GM12878 (cell line): ENCODE results near the gene APOLD1. TPM values are rescaled to one million over a fixed set of nuclear protein-coding genes. Genes with fewer than 3 reads are reported as not detected.

Experiments
- ATAC-seq: fragments of 200-7000 bp; cut with Tn5 transposase; 3 replicates; pipeline ENCODE4 v1.9.1; 2020; ENCODE audit warnings: mild to moderate bottlenecking, moderate library complexity
- BruUV-seq: library from RNA; stranded (reverse); fragments of 400-500 nt; replicated peaks from 2 replicates; lab custom pipeline; 2021; lab: Mats Ljungman, UMichigan
- CTCF ChIA-PET: fragments of 300-600 bp; sonication (Branson Sonifier 250); formaldehyde crosslinking; extraction: SDS; loops from one replicate; lab custom pipeline; 2021; ENCODE audit warnings: inconsistent platforms; lab: Yijun Ruan, JAX
- POLR2A ChIA-PET: fragments of 350-600 bp; formaldehyde crosslinking; extraction: SDS; loops from one replicate; lab custom pipeline; 2021; ENCODE audit warnings: inconsistent platforms; lab: Charles Lee
- RAD21 ChIA-PET: fragments of 300-600 bp; sonication (Branson Sonifier 250); formaldehyde crosslinking; loops from one replicate; lab custom pipeline; 2023; ENCODE audit warnings: antibody characterized with exemption; ENCODE audit not compliant: unreplicated experiment; lab: Charles Lee
- SMC1A ChIA-PET: fragments of 300-600 bp; sonication (Branson Sonifier 250); formaldehyde crosslinking; loops from one replicate; lab custom pipeline; 2023; ENCODE audit not compliant: unreplicated experiment, uncharacterized antibody; lab: Charles Lee
- DNase-seq: peaks from one replicate; pipeline ENCODE4 v3.0.0-alpha.2; 2011; ENCODE audit warnings: low read depth, low spot score
- FAIRE-seq: peaks from 3 replicates; lab custom pipeline; 2011; peaks lifted over from hg19 to GRCh38; lab: Jason Lieb, UNC
- H2AFZ ChIP-seq: 2 replicates; pipeline ENCODE4 v1.6.0; 2011; ENCODE audit warnings: low read depth, low read length, control low read depth; ENCODE audit not compliant: control insufficient read depth
- H3K27ac ChIP-seq: 2 replicates; pipeline ENCODE4 v1.5.1; 2011; ENCODE audit warnings: control low read depth; ENCODE audit not compliant: control insufficient read depth, insufficient read depth
- H3K27me3 ChIP-seq, 2 experiments: replicated peaks in 1 of 2; 2 replicates each; pipeline versions ENCODE4 v1.6.0 to v1.6.1; 2011; ENCODE audit warnings: low read length in 1 of 2; ENCODE audit not compliant: control insufficient read depth in 2 of 2, insufficient read depth in 2 of 2
- H3K36me3 ChIP-seq, 2 experiments: 2 replicates each; pipeline ENCODE4 v1.5.1; 2011; ENCODE audit warnings: low read length in 1 of 2; ENCODE audit not compliant: control insufficient read depth in 2 of 2, insufficient read depth in 2 of 2
- H3K4me1 ChIP-seq: 2 replicates; pipeline ENCODE4 v1.6.1; 2011; ENCODE audit warnings: mild to moderate bottlenecking, low read length, moderate library complexity, mixed read lengths; ENCODE audit not compliant: control insufficient read depth, insufficient read depth
- H3K4me2 ChIP-seq: 2 replicates; pipeline ENCODE4 v1.6.0; 2011; ENCODE audit warnings: control low read depth; ENCODE audit not compliant: control insufficient read depth, insufficient read depth
- H3K4me3 ChIP-seq: fragments of 200-600 bp; sonication (generic); 2 replicates; pipeline ENCODE4 v1.5.1; 2016
- H3K79me2 ChIP-seq: 2 replicates; pipeline ENCODE4 v1.6.0; 2011; ENCODE audit warnings: low read length; ENCODE audit not compliant: control insufficient read depth, insufficient read depth
- H3K9ac ChIP-seq: 2 replicates; pipeline ENCODE4 v1.8.0; 2011; ENCODE audit warnings: low read length, control low read depth, mixed read lengths; ENCODE audit not compliant: control insufficient read depth, insufficient read depth
- H3K9me3 ChIP-seq: replicated peaks from 3 replicates; pipeline ENCODE4 v1.5.1; 2011; ENCODE audit warnings: mild to moderate bottlenecking, low read length; ENCODE audit not compliant: control insufficient read depth, insufficient read depth
- H4K20me1 ChIP-seq: 2 replicates; pipeline ENCODE4 v1.6.0; 2011; ENCODE audit not compliant: control insufficient read depth, insufficient read depth
- BCL11A ChIP-seq: IDR thresholded peaks from 2 replicates; pipeline ENCODE4 v1.6.1; 2011; ENCODE audit warnings: low read depth, low read length
- CREM ChIP-seq: IDR thresholded peaks from 2 replicates; pipeline ENCODE4 v1.6.1; 2014; ENCODE audit warnings: antibody characterized with exemption, low read depth
- GABPA ChIP-seq: IDR thresholded peaks from 2 replicates; pipeline ENCODE4 v1.6.1; 2014; ENCODE audit warnings: antibody characterized with exemption, low read depth, mild to moderate bottlenecking, inconsistent platforms
- HDGF ChIP-seq: fragments of 450-650 bp; IDR thresholded peaks from 2 replicates; pipeline ENCODE4 v1.6.1; 2016; ENCODE audit warnings: antibody characterized with exemption
- MXI1 ChIP-seq: fragments of 150-350 bp; IDR thresholded peaks from 2 replicates; pipeline ENCODE4 v1.6.1; 2011; ENCODE audit warnings: low read depth, mild to moderate bottlenecking, inconsistent platforms, low read length, improper control_type of control experiment
- NR2F1 ChIP-seq: fragments of 450-650 bp; conservative IDR thresholded peaks from 2 replicates; pipeline ENCODE4 v1.6.1; 2017; ENCODE audit warnings: mild to moderate bottlenecking
- PAX5 ChIP-seq: IDR thresholded peaks from 2 replicates; pipeline ENCODE4 v1.6.1; 2011; ENCODE audit warnings: low read depth, low read length, borderline replicate concordance
- RB1 ChIP-seq: fragments of 450-650 bp; formaldehyde crosslinking; IDR thresholded peaks from 2 replicates; pipeline ENCODE4 v1.6.1; 2017; ENCODE audit warnings: mild to moderate bottlenecking, borderline replicate concordance
- SIN3A ChIP-seq: IDR thresholded peaks from 2 replicates; pipeline ENCODE4 v1.6.1; 2012; ENCODE audit warnings: low read depth, low read length, improper control_type of control experiment
- STAT3 ChIP-seq: IDR thresholded peaks from 2 replicates; pipeline ENCODE4 v1.6.1; 2011; ENCODE audit warnings: low read depth, low read length, improper control_type of control experiment
- TAF1 ChIP-seq: IDR thresholded peaks from 2 replicates; pipeline ENCODE4 v1.6.1; 2011; ENCODE audit warnings: mild to moderate bottlenecking, low read depth, low read length, borderline replicate concordance
- ZNF217 ChIP-seq: fragments of 450-650 bp; IDR thresholded peaks from 2 replicates; pipeline ENCODE4 v1.6.1; 2017; ENCODE audit warnings: antibody characterized with exemption, mild to moderate bottlenecking
- ZSCAN29 ChIP-seq: fragments of 450-650 bp; IDR thresholded peaks from 2 replicates; pipeline ENCODE4 v1.6.1; 2017; ENCODE audit warnings: mild to moderate bottlenecking, moderate library complexity
- WGBS: methylation state at CpG from one replicate; pipeline ENCODE4 v1.1.6; 2016; ENCODE audit warnings: low lambda C conversion rate; ENCODE audit not compliant: insufficient replicate concordance, insufficient coverage; ENCODE audit errors: missing lambda C conversion rate; 5-methylcytosine and 5-hydroxymethylcytosine counted together
- in situ Hi-C: fragments of 300-500 bp; cut with MboI; formaldehyde crosslinking; loops from 9 replicates; pipeline ENCODE4 v1.14.3; 2018; ENCODE audit warnings: mixed read lengths
- intact Hi-C: fragments of 100-400 bp; cut with micrococcal nuclease; formaldehyde crosslinking; loops from one replicate; pipeline ENCODE4 v1.14.2; 2022; ENCODE audit not compliant: unreplicated experiment
- polyA plus RNA-seq, 11 experiments: library from polyadenylated mRNA; depleted of rRNA in 4 of 11; unstranded in 6 of 11; stranded (reverse) in 5 of 11; fragments of >200 nt; fragmentation: Nextera tagmentation in 4 of 11; fragmentation: Illumina TruSeq in 1 of 11; extraction: Ambion mirVana in 4 of 11; extraction: Trizol in 1 of 11; gene quantifications; 1 replicate in 1 of 11; 2 replicates in 10 of 11; pipeline versions ENCODE4 v1.2.1 to v1.2.3, GENCODE V29; 2011 to 2016; ENCODE audit warnings: inconsistent platforms in 2 of 11, missing spikeins in 2 of 11, low read depth in 1 of 11
- total RNA-seq, 4 experiments: library from RNA; depleted of rRNA in 3 of 4; stranded (reverse); fragments of >200 nt in 3 of 4; fragmentation: Illumina TruSeq in 1 of 4; extraction: Trizol in 1 of 4; gene quantifications; 2 replicates each; pipeline versions ENCODE4 v1.2.1 to v1.2.3, GENCODE V29; 2013 to 2021
- TF ChIP-seq, protein P1 (sequence below): IDR thresholded peaks from 2 replicates; pipeline ENCODE4 v1.6.1; 2011; ENCODE audit warnings: borderline replicate concordance, low read depth, mild to moderate bottlenecking, moderate library complexity, low read length; ENCODE audit not compliant: insufficient read depth, poor library complexity, severe bottlenecking
- TF ChIP-seq, protein P2 (sequence below): fragments of 450-650 bp; IDR thresholded peaks from 2 replicates; pipeline ENCODE4 v1.6.1; 2017; ENCODE audit warnings: mild to moderate bottlenecking, low read depth, inconsistent platforms; ENCODE audit not compliant: poor library complexity, severe bottlenecking
- TF ChIP-seq, protein P3 (sequence below): fragments of 450-650 bp; IDR thresholded peaks from 2 replicates; pipeline ENCODE4 v1.6.1; 2014; ENCODE audit warnings: mild to moderate bottlenecking

The APOLD1 gene
- total and polyA plus RNA-seq, 10 of the 15 experiments (the other 5 are each of a cell fraction or from before 2014, with no cell fraction given): 1.1 to 8.9 (median 4.2) TPM

DNA sequence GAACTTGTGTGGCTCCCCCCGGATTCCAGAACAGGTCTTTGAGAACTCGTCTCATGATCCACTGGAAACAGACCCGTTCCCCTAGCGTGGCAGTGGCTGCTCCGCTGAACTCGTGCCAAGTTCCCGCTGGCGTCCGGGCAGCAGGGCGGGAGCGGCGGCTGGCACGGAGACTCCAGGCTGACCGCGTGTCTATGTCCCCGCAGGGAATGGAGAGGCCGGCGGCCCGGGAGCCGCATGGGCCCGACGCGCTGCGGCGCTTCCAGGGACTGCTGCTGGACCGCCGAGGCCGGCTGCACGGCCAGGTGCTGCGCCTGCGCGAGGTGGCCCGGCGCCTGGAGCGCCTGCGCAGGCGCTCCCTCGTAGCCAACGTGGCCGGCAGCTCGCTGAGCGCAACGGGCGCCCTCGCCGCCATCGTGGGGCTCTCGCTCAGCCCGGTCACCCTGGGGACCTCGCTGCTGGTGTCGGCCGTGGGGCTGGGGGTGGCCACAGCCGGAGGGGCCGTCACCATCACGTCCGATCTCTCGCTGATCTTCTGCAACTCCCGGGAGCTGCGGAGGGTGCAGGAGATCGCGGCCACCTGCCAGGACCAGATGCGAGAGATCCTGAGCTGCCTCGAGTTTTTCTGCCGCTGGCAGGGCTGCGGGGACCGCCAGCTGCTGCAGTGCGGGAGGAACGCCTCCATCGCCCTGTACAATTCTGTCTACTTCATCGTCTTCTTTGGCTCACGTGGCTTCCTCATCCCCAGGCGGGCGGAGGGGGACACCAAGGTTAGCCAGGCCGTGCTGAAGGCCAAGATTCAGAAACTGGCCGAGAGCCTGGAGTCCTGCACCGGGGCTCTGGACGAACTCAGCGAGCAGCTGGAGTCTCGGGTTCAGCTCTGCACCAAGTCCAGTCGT lies 1.5 kb downstream of the APOLD1 start (continued):
- peak; percentile 68; the same call in 1 of the 2 replicates for TF ChIP-seq TAF1
- TF ChIP-seq, protein P1, sequence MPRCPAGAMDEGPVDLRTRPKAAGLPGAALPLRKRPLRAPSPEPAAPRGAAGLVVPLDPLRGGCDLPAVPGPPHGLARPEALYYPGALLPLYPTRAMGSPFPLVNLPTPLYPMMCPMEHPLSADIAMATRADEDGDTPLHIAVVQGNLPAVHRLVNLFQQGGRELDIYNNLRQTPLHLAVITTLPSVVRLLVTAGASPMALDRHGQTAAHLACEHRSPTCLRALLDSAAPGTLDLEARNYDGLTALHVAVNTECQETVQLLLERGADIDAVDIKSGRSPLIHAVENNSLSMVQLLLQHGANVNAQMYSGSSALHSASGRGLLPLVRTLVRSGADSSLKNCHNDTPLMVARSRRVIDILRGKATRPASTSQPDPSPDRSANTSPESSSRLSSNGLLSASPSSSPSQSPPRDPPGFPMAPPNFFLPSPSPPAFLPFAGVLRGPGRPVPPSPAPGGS: peak; percentile 12
- TF ChIP-seq, protein P2, sequence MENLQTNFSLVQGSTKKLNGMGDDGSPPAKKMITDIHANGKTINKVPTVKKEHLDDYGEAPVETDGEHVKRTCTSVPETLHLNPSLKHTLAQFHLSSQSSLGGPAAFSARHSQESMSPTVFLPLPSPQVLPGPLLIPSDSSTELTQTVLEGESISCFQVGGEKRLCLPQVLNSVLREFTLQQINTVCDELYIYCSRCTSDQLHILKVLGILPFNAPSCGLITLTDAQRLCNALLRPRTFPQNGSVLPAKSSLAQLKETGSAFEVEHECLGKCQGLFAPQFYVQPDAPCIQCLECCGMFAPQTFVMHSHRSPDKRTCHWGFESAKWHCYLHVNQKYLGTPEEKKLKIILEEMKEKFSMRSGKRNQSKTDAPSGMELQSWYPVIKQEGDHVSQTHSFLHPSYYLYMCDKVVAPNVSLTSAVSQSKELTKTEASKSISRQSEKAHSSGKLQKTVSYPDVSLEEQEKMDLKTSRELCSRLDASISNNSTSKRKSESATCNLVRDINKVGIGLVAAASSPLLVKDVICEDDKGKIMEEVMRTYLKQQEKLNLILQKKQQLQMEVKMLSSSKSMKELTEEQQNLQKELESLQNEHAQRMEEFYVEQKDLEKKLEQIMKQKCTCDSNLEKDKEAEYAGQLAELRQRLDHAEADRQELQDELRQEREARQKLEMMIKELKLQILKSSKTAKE: no peak
- TF ChIP-seq, all 136 proteins: peak for 32

DNA sequence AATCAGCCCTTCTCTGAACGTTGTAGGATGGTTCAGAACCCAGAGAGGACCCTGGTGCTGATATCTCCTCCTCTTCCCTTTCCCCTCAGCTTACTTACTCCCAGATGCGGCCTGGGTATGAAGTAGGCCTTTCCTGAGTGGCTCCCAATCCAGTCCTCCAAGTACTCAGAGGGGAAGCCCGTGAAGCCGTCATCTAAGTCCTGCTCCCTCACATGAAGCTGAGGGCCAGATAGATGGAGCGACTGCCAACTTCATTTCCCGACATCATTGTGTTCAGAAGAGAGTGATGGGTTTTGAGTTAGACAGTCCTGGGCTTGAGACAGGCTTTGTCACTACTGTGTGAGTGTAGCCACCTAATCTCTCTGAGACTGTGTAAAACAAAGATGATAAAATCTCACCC lies 2.7 kb downstream of the APOLD1 start:
- ChIA-PET CTCF (interaction anchor here (0.7 to 5.5 kb wide), 19 partner anchors 9 to 425 kb away, joined by 3 to 136 read pairs (median 8); partner anchors contain the start of genes DDX47 and GPRC5D), RAD21 (interaction anchor here (0.9 to 3.6 kb wide), 10 partner anchors 9 to 424 kb away, joined by 3 to 28 read pairs (median 8); partner anchors contain the start of gene DDX47), POLR2A (interaction anchor here (0.5 to 1.7 kb wide), 5 partner anchors 15 to 194 kb away, joined by 3 to 6 read pairs (median 3); no protein-coding TSS in a partner anchor), SMC1A (interaction anchor here (1.0 to 7.9 kb wide), 13 partner anchors 12 to 423 kb away, joined by 3 to 88 read pairs (median 7); partner anchors contain the start of gene DDX47)
- Histone ChIP-seq H3K4me1 (peaks cover 18% of the 10 kb centered on the region), H4K20me1 (no peaks in the 10 kb centered on the region), H3K4me2 (no peak overlapping the region; the same call in 1 of the 2 replicates), H3K36me3 (no peaks in the 10 kb centered on the region), H3K9me3 (no peaks in the 10 kb centered on the region), H3K27me3 (no peaks in the 10 kb centered on the region), H3K4me3 (no peak overlapping the region), H3K79me2 (peaks cover 4% of the 10 kb centered on the region; the same call in 1 of the 2 replicates), H3K9ac (no peak overlapping the region), H3K27ac (no peak overlapping the region), H2AFZ (no peak overlapping the region)
- ATAC-seq (peak; percentile 10), FAIRE-seq (no peak), DNase-seq (no peak)
- intact Hi-C loops: loop anchor here (1.0 to 2.0 kb wide), 4 partner anchors 20 to 424 kb away; no protein-coding TSS in a partner anchor
- 88% methylated on average over 6 of the region's 6 CpGs for WGBS
- in situ Hi-C loops: no loop called here
- BruUV-seq: no TSS peak
- no peak for TF ChIP-seq GABPA
- no peak for TF ChIP-seq HDGF
- TF ChIP-seq CREM: no peak
- TF ChIP-seq ZSCAN29: no peak
- no peak for TF ChIP-seq BCL11A
- TF ChIP-seq, protein P3, sequence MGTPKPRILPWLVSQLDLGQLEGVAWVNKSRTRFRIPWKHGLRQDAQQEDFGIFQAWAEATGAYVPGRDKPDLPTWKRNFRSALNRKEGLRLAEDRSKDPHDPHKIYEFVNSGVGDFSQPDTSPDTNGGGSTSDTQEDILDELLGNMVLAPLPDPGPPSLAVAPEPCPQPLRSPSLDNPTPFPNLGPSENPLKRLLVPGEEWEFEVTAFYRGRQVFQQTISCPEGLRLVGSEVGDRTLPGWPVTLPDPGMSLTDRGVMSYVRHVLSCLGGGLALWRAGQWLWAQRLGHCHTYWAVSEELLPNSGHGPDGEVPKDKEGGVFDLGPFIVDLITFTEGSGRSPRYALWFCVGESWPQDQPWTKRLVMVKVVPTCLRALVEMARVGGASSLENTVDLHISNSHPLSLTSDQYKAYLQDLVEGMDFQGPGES: no peak
- no peak for TF ChIP-seq RB1
- no peak for TF ChIP-seq STAT3
- TF ChIP-seq NR2F1: no peak
- no peak for TF ChIP-seq PAX5
- TF ChIP-seq SIN3A: no peak
- no peak for TF ChIP-seq ZNF217
- no peak for TF ChIP-seq MXI1
